Neural progenitor cell (in vitro differentiated cells): ENCODE data around the gene CDIP1. TPM values are rescaled to one million over a fixed set of nuclear protein-coding genes. Genes with fewer than 3 reads are reported as not detected.

Experiments
- DNase-seq: peaks from one replicate; pipeline ENCODE4 v3.0.0-alpha.2; 2016; ENCODE audit warnings: low spot score
- H2AFZ ChIP-seq: fragments of 200-600 bp; sonication (generic); replicated peaks from 2 replicates; pipeline ENCODE4 v1.6.1; 2016; ENCODE audit warnings: antibody characterized with exemption
- H3F3A ChIP-seq: fragments of 200-600 bp; sonication (generic); 2 replicates; pipeline ENCODE4 v1.6.1; 2016; ENCODE audit warnings: antibody characterized with exemption, low read depth
- H3K27ac ChIP-seq: fragments of 200-600 bp; sonication (generic); 2 replicates; pipeline ENCODE4 v1.5.1; 2016; ENCODE audit warnings: mild to moderate bottlenecking
- H3K27me3 ChIP-seq: fragments of 200-600 bp; sonication (generic); 2 replicates; pipeline ENCODE4 v1.6.1; 2016; ENCODE audit warnings: mild to moderate bottlenecking, moderate library complexity
- H3K36me3 ChIP-seq: fragments of 200-600 bp; sonication (generic); 2 replicates; pipeline ENCODE4 v1.5.1; 2016
- H3K4me1 ChIP-seq: fragments of 200-600 bp; sonication (generic); 2 replicates; pipeline ENCODE4 v1.6.1; 2016; ENCODE audit warnings: mixed run types
- H3K4me2 ChIP-seq: fragments of 200-600 bp; sonication (generic); 2 replicates; pipeline ENCODE4 v1.6.1; 2016
- H3K4me3 ChIP-seq: fragments of 200-600 bp; sonication (generic); 2 replicates; pipeline ENCODE4 v1.5.1; 2016
- H3K79me2 ChIP-seq: fragments of 200-600 bp; sonication (generic); 2 replicates; pipeline ENCODE4 v1.6.1; 2016; ENCODE audit warnings: low read depth
- H3K9ac ChIP-seq: fragments of 200-600 bp; sonication (generic); 2 replicates; pipeline ENCODE4 v1.6.1; 2016
- H3K9me3 ChIP-seq: fragments of 200-600 bp; sonication (generic); 2 replicates; pipeline ENCODE4 v1.5.1; 2016; ENCODE audit warnings: low read depth
- H4K20me1 ChIP-seq: fragments of 200-600 bp; sonication (generic); 2 replicates; pipeline ENCODE4 v1.6.1; 2016; ENCODE audit warnings: low read depth
- H3K27ac Mint-ChIP-seq: 3 replicates; pipeline ENCODE4 v1.8.0; 2021; ENCODE audit warnings: mixed read lengths
- H3K27me3 Mint-ChIP-seq: 2 replicates; pipeline ENCODE4 v1.8.0; 2022; ENCODE audit warnings: low read depth, mild to moderate bottlenecking, inconsistent platforms, moderate library complexity, mixed read lengths; ENCODE audit not compliant: insufficient read depth
- H3K36me3 Mint-ChIP-seq: 3 replicates; pipeline ENCODE4 v1.8.0; 2021; ENCODE audit warnings: mixed read lengths
- H3K4me1 Mint-ChIP-seq: 3 replicates; pipeline ENCODE4 v1.8.0; 2021; ENCODE audit warnings: mixed read lengths
- H3K4me3 Mint-ChIP-seq: 3 replicates; pipeline ENCODE4 v1.8.0; 2021; ENCODE audit warnings: mild to moderate bottlenecking, moderate library complexity, mixed read lengths
- H3K9me3 Mint-ChIP-seq: 3 replicates; pipeline ENCODE4 v1.8.0; 2020; ENCODE audit warnings: mixed read lengths
- EZH2 ChIP-seq: fragments of 200-600 bp; sonication (generic); IDR thresholded peaks from 2 replicates; pipeline ENCODE4 v1.6.1; 2017; ENCODE audit warnings: antibody characterized with exemption, mild to moderate bottlenecking, moderate library complexity
- EZH2phosphoT487 ChIP-seq: fragments of 200-600 bp; sonication (generic); IDR thresholded peaks from 2 replicates; pipeline ENCODE4 v1.6.1; 2017; ENCODE audit warnings: antibody characterized with exemption
- total RNA-seq: library from RNA; depleted of rRNA; stranded (reverse); fragments of >200 nt; gene quantifications from 2 replicates; pipeline ENCODE4 v1.2.3, GENCODE V29; 2015; ENCODE audit warnings: low replicate concordance
- TF ChIP-seq, protein P1 (sequence below): fragments of 200-600 bp; sonication (generic); IDR thresholded peaks from 2 replicates; pipeline ENCODE4 v1.5.1; 2017; ENCODE audit warnings: antibody characterized with exemption, mild to moderate bottlenecking

Gene CDIP1
- total RNA-seq, 1 donor from 2014 or later: 13.1 TPM

DNA sequence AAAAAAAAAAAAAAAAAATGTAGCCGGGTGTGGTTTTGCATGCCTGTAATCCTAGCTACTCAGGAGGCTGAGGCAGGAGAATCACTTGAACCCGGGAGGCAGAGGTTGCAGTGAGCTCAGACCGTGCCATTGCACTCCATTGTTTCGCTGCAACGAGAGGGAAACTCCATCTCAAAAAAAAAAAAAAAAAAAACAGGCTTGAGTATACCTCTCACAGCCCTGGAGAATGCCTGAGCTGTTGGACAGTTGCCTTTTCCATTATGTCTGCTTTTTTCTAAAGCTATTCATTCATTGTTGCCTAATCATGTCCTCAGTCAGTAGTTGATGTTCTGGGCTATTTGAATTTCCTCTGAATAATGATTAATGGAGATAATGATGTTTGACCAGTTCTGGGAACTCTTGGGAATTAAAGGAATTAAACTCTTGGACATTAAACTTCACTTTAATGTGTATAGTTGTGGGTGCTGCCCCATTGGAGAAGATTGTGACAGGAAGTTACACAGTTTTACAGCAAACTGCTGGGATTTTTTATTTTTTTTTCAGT, 50.5 kb downstream of the CDIP1 start:
- Histone ChIP-seq H3K9me3 (no peaks in the 10 kb centered on the region), H3K4me1 (no peaks in the 10 kb centered on the region), H3K36me3 (no peaks in the 10 kb centered on the region), H2AFZ (no peak overlapping the region), H4K20me1 (no peaks in the 10 kb centered on the region), H3K4me3 (no peak overlapping the region), H3K4me2 (no peak overlapping the region), H3K27ac (no peak overlapping the region), H3K27me3 (no peaks in the 10 kb centered on the region), H3F3A (peaks cover 7% of the 10 kb centered on the region), H3K9ac (no peak overlapping the region), H3K79me2 (no peaks in the 10 kb centered on the region)
- no peak overlapping the region for H3K27ac Mint-ChIP-seq
- H3K4me1 Mint-ChIP-seq: no peaks in the 10 kb centered on the region
- H3K4me3 Mint-ChIP-seq: no peak overlapping the region
- TF ChIP-seq, protein P1, sequence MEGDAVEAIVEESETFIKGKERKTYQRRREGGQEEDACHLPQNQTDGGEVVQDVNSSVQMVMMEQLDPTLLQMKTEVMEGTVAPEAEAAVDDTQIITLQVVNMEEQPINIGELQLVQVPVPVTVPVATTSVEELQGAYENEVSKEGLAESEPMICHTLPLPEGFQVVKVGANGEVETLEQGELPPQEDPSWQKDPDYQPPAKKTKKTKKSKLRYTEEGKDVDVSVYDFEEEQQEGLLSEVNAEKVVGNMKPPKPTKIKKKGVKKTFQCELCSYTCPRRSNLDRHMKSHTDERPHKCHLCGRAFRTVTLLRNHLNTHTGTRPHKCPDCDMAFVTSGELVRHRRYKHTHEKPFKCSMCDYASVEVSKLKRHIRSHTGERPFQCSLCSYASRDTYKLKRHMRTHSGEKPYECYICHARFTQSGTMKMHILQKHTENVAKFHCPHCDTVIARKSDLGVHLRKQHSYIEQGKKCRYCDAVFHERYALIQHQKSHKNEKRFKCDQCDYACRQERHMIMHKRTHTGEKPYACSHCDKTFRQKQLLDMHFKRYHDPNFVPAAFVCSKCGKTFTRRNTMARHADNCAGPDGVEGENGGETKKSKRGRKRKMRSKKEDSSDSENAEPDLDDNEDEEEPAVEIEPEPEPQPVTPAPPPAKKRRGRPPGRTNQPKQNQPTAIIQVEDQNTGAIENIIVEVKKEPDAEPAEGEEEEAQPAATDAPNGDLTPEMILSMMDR: no peak
- no peak for TF ChIP-seq EZH2phosphoT487
- TF ChIP-seq EZH2: no peak
- no peaks in the 10 kb centered on the region for H3K36me3 Mint-ChIP-seq
- no peaks in the 10 kb centered on the region for H3K9me3 Mint-ChIP-seq
- DNase-seq: no peak
- H3K27me3 Mint-ChIP-seq: no peaks in the 10 kb centered on the region

DNA sequence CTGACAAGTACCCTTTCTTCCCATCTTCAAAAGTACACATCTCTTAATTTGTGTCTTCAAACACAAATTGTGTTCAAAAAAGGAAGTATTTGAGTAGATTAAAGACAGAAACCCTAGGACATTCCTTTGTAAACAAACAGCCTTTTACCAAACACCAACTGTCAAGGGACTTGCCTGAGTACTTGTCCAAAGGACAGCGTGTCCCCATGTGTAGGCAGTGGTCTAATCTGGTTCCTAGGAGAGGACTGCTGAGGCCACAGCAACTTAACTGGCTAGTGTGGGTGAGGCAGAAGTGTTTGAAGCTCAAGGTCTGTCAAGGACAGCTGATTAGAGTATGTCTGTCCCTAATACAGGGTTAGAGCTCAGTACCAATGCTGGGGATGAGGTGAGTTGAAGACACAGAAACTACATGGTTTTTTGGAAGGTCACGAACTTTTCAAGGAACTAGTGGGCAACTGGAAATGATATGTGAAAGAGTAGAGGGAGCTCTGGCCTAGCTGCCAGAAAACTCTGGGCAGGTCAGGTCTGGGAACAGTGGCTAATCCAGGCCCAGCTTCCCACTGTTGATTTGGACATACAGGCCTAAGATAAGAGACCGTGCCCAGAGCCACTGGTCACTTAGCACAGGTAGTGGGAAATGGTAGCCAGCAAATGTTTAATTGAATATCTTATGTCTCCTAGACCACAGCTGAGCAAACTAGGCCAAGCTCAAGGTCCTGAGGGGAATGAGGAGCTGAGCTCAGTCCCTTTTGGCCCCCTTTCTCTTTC, 52.3 kb downstream of the CDIP1 start:
- Mint-ChIP-seq H3K27ac (peak overlapping the region; percentile 10), H3K9me3 (no peaks in the 10 kb centered on the region), H3K36me3 (no peaks in the 10 kb centered on the region), H3K4me1 (no peaks in the 10 kb centered on the region), H3K4me3 (no peak overlapping the region), H3K27me3 (no peaks in the 10 kb centered on the region)
- no peak for DNase-seq
- Histone ChIP-seq H2AFZ (no peak overlapping the region), H4K20me1 (no peaks in the 10 kb centered on the region), H3K79me2 (no peaks in the 10 kb centered on the region), H3K9me3 (no peaks in the 10 kb centered on the region), H3K36me3 (no peaks in the 10 kb centered on the region), H3K4me2 (no peak overlapping the region), H3K4me1 (no peaks in the 10 kb centered on the region), H3K27ac (no peak overlapping the region), H3K4me3 (no peak overlapping the region), H3K27me3 (no peaks in the 10 kb centered on the region), H3F3A (peaks cover 7% of the 10 kb centered on the region), H3K9ac (no peak overlapping the region)
- TF ChIP-seq EZH2: no peak

DNA sequence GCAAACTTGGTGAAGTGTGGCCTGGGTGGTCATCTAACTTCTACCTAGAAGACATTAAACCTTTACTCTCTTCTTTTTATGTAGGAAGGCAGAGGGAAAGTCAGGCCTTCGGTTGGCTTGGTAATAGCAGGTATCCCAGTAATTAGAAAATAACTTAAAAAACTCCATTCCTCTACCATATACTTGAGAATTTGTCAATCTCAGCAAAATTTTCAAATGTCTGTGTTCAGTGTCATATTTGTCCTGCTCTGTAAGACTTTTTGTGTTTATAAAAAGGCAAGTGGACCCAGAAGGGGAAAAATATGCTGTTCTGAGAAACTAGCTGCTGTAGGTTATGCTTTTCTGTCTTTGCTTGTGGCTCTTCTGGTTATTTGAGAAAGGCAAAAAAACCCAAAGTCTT, 56.6 kb downstream of the CDIP1 start:
- Histone ChIP-seq H3K79me2 (no peaks in the 10 kb centered on the region), H4K20me1 (no peaks in the 10 kb centered on the region), H2AFZ (no peak overlapping the region), H3K36me3 (no peaks in the 10 kb centered on the region), H3K4me2 (no peak overlapping the region), H3K9ac (no peak overlapping the region), H3K27me3 (no peaks in the 10 kb centered on the region), H3K4me1 (no peaks in the 10 kb centered on the region), H3K4me3 (no peak overlapping the region), H3F3A (peaks cover 17% of the 10 kb centered on the region), H3K9me3 (no peaks in the 10 kb centered on the region), H3K27ac (no peak overlapping the region)
- peaks cover 2% of the 10 kb centered on the region for H3K27me3 Mint-ChIP-seq
- H3K36me3 Mint-ChIP-seq: no peaks in the 10 kb centered on the region
- TF ChIP-seq, protein P1: no peak
- TF ChIP-seq EZH2phosphoT487 (no peak), EZH2 (no peak)
- no peaks in the 10 kb centered on the region for H3K9me3 Mint-ChIP-seq
- H3K4me1 Mint-ChIP-seq: peaks cover 10% of the 10 kb centered on the region
- no peak overlapping the region for H3K4me3 Mint-ChIP-seq
- no peak for DNase-seq
- H3K27ac Mint-ChIP-seq: no peak overlapping the region

DNA sequence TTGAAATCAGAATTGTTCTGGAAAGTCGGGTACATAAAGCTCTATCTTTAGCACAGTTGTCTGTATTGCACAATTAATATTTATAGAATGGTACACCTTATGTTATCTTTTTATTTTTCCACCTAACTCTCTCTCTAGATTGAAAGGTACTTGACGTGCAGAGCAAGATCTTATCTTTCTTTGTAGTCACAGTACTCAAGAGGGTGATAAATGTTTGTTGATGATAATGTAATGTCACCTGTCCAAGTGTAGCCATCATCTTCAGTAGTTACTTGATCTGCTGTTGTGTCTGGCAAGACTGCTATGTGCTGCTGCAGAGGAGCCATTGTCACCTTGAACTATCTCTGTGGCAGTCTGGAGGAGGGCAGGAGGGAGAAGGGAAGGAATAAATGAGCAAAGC, 57.0 kb downstream of the CDIP1 start:
- Histone ChIP-seq H3K4me3 (no peak overlapping the region), H3K36me3 (no peaks in the 10 kb centered on the region), H3F3A (peaks cover 22% of the 10 kb centered on the region), H3K4me1 (no peaks in the 10 kb centered on the region), H4K20me1 (no peaks in the 10 kb centered on the region), H3K27ac (no peak overlapping the region), H3K9ac (no peak overlapping the region), H2AFZ (no peak overlapping the region), H3K4me2 (no peak overlapping the region), H3K27me3 (no peaks in the 10 kb centered on the region), H3K9me3 (no peaks in the 10 kb centered on the region), H3K79me2 (no peaks in the 10 kb centered on the region)
- no peaks in the 10 kb centered on the region for H3K36me3 Mint-ChIP-seq
- H3K4me3 Mint-ChIP-seq: no peak overlapping the region
- no peak overlapping the region for H3K27ac Mint-ChIP-seq
- H3K9me3 Mint-ChIP-seq: no peaks in the 10 kb centered on the region
- DNase-seq: no peak
- H3K27me3 Mint-ChIP-seq: peaks cover 2% of the 10 kb centered on the region
- TF ChIP-seq, protein P1: no peak
- no peak for TF ChIP-seq EZH2phosphoT487
- no peak for TF ChIP-seq EZH2
- H3K4me1 Mint-ChIP-seq: peaks cover 12% of the 10 kb centered on the region
